GM19238 (cell line): ENCODE measurements around the gene FAM241B.

Experiments used
- DNase-seq: peaks from one replicate; pipeline ENCODE4 v3.0.0; 2011; ENCODE audit warnings: low spot score; ENCODE audit not compliant: insufficient read length

Gene FAM241B

GRCh38 chr10:69665474-69666320 lies 35.6 kb downstream of the FAM241B start:
- DNase-seq, result no peak

GRCh38 chr10:69666756-69667155 lies 36.7 kb downstream of the FAM241B start:
- DNase-seq, result no peak

DNA sequence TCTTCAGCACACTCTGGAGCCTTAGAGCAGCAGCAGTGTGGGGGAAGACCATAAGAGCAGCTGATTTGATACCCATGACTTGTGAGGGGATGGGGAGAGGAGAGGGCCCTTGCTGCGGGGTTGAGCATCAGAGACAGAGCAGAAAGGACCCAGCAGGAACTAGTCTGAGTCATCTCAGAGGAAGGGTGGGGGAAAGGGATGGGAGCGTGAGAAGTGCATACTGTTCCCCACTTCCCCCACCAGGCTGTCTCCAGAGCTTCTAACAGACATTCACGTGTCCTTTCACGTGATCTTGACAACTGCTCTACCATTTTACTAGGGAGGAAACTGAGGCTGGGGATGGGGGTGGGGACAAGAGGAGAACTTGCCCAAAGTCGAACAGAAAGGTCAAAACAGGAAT lies 38.7 kb downstream of the FAM241B start:
- DNase-seq, result no peak

GRCh38 chr10:69669409-69669808 lies 39.4 kb downstream of the FAM241B start:
- no peak for DNase-seq

GRCh38 chr10:69673521-69673920 lies 43.5 kb downstream of the FAM241B start:
- DNase-seq, result no peak

DNA sequence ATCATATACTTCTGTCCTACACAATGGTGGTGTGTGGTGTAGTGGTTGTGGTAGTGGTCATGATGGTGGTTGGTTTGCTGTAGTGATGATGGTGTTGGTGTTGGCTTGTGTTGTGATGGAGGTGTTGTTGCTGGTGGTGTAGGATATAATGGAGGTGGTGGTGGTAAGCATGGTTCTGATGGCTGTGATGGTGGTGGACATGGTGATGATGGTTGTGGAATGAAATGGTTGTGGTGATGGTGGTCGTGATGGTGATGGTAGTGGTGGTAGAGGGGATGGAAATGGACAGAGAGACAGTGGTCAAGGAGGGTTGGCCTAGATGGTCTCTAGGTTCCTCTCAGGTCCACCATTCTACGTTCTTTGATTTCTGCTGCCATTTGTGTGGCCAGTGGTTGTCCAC lies 44.7 kb downstream of the FAM241B start:
- no peak for DNase-seq

- DNase-seq, result no peak
Observed at GRCh38 chr10:69676301-69676700, 46.3 kb downstream of the FAM241B start.

- DNase-seq, result no peak
Observed at GRCh38 chr10:69677985-69678654, 48.1 kb downstream of the FAM241B start.

DNA sequence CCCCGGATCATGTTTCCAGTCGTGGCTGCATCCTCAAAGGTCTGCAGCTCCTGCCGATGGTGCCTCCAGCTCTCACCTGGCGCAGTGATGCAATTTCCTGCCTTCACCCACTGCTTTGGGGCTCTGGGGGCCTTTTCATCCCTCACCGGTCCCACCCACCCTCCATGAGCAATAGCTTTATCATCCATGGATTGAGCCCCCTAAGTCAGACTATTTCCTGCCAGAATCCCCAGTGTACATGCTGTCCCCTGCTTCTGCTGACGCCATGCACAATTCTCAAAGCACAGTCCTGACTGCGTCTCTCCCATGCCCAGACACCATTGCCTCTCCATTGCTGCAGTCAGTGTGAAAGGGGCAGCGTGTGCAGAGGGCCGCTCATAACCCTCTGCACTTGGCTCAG lies 49.7 kb downstream of the FAM241B start:
- no peak for DNase-seq

GRCh38 chr10:69680610-69681009 lies 50.6 kb downstream of the FAM241B start:
- DNase-seq, result no peak

DNA sequence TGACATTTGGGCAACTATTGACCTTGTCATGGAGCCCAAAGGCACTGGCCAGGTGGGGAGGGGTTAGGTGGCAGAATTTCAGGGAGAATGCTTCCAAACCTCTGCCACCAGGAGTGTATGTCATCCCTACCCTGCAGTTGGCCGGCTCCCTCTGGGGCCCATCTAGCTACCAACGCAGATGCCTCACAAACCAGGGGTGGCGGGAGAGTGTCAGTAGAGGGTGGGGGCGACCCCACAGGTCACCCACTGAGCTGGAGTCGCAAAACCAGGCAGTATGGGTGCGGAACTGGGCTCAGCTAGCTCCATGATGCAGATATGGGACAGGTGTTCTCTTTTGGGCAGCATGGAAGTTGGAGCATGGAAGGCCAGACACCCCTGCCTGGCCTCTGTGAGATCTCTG lies 51.4 kb downstream of the FAM241B start:
- DNase-seq, result no peak

DNA sequence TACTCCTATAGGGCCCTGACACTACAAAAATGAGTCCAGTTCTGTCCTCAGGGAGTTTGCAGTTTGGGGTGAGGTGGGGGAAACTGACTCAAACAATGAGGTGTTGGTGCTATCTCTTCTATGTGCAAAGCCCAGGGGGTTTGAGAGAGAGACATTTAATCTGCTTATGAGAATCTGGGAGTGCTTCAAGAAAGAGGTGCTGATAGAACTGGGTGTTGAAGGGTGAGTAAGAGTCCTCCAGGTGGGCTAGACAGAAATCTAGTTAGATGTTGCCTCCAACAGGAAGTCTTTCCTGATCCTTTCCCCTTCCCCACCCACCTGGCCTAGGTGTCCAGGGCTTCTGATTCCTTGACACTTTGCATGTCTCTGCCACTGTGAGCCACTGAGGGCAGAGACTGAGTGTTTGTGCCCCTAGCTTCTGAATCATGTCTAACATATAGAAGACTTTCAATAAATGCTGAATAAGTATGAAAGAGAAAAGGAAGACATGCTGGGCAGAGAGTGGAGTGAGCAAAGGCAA lies 53.0 kb downstream of the FAM241B start:
- no peak for DNase-seq
